GM12878 (cell line): ENCODE data around the gene RTN4. TPM values are rescaled to one million over a fixed set of nuclear protein-coding genes. Genes with fewer than 3 reads are reported as not detected.

Experiments used
- ATAC-seq: fragments of 200-7000 bp; cut with Tn5 transposase; 3 replicates; pipeline ENCODE4 v1.9.1; 2020; ENCODE audit warnings: mild to moderate bottlenecking, moderate library complexity
- BruUV-seq: library from RNA; stranded (reverse); fragments of 400-500 nt; replicated peaks from 2 replicates; lab custom pipeline; 2021; lab: Mats Ljungman, UMichigan
- CTCF ChIA-PET: fragments of 300-600 bp; sonication (Branson Sonifier 250); formaldehyde crosslinking; extraction: SDS; loops from one replicate; lab custom pipeline; 2021; ENCODE audit warnings: inconsistent platforms; lab: Yijun Ruan, JAX
- POLR2A ChIA-PET: fragments of 350-600 bp; formaldehyde crosslinking; extraction: SDS; loops from one replicate; lab custom pipeline; 2021; ENCODE audit warnings: inconsistent platforms; lab: Charles Lee
- RAD21 ChIA-PET: fragments of 300-600 bp; sonication (Branson Sonifier 250); formaldehyde crosslinking; loops from one replicate; lab custom pipeline; 2023; ENCODE audit warnings: antibody characterized with exemption; ENCODE audit not compliant: unreplicated experiment; lab: Charles Lee
- SMC1A ChIA-PET: fragments of 300-600 bp; sonication (Branson Sonifier 250); formaldehyde crosslinking; loops from one replicate; lab custom pipeline; 2023; ENCODE audit not compliant: unreplicated experiment, uncharacterized antibody; lab: Charles Lee
- DNase-seq: peaks from one replicate; pipeline ENCODE4 v3.0.0-alpha.2; 2011; ENCODE audit warnings: low read depth, low spot score
- FAIRE-seq: peaks from 3 replicates; lab custom pipeline; 2011; peaks lifted over from hg19 to GRCh38; lab: Jason Lieb, UNC
- H2AFZ ChIP-seq: 2 replicates; pipeline ENCODE4 v1.6.0; 2011; ENCODE audit warnings: low read depth, low read length, control low read depth; ENCODE audit not compliant: control insufficient read depth
- H3K27ac ChIP-seq: 2 replicates; pipeline ENCODE4 v1.5.1; 2011; ENCODE audit warnings: control low read depth; ENCODE audit not compliant: control insufficient read depth, insufficient read depth
- H3K27me3 ChIP-seq, 2 experiments: replicated peaks in 1 of 2; 2 replicates each; pipeline versions ENCODE4 v1.6.0 to v1.6.1; 2011; ENCODE audit warnings: low read length in 1 of 2; ENCODE audit not compliant: control insufficient read depth in 2 of 2, insufficient read depth in 2 of 2
- H3K36me3 ChIP-seq, 2 experiments: 2 replicates each; pipeline ENCODE4 v1.5.1; 2011; ENCODE audit warnings: low read length in 1 of 2; ENCODE audit not compliant: control insufficient read depth in 2 of 2, insufficient read depth in 2 of 2
- H3K4me1 ChIP-seq: 2 replicates; pipeline ENCODE4 v1.6.1; 2011; ENCODE audit warnings: mild to moderate bottlenecking, low read length, moderate library complexity, mixed read lengths; ENCODE audit not compliant: control insufficient read depth, insufficient read depth
- H3K4me2 ChIP-seq: 2 replicates; pipeline ENCODE4 v1.6.0; 2011; ENCODE audit warnings: control low read depth; ENCODE audit not compliant: control insufficient read depth, insufficient read depth
- H3K4me3 ChIP-seq: fragments of 200-600 bp; sonication (generic); 2 replicates; pipeline ENCODE4 v1.5.1; 2016
- H3K79me2 ChIP-seq: 2 replicates; pipeline ENCODE4 v1.6.0; 2011; ENCODE audit warnings: low read length; ENCODE audit not compliant: control insufficient read depth, insufficient read depth
- H3K9ac ChIP-seq: 2 replicates; pipeline ENCODE4 v1.8.0; 2011; ENCODE audit warnings: low read length, control low read depth, mixed read lengths; ENCODE audit not compliant: control insufficient read depth, insufficient read depth
- H3K9me3 ChIP-seq: replicated peaks from 3 replicates; pipeline ENCODE4 v1.5.1; 2011; ENCODE audit warnings: mild to moderate bottlenecking, low read length; ENCODE audit not compliant: control insufficient read depth, insufficient read depth
- H4K20me1 ChIP-seq: 2 replicates; pipeline ENCODE4 v1.6.0; 2011; ENCODE audit not compliant: control insufficient read depth, insufficient read depth
- CEBPZ ChIP-seq: fragments of 150-350 bp; IDR thresholded peaks from 2 replicates; pipeline ENCODE4 v1.6.1; 2016; ENCODE audit warnings: low read depth, low read length
- EGR1 ChIP-seq, 2 experiments: IDR thresholded peaks; 1 replicate in 1 of 2; 2 replicates in 1 of 2; pipeline ENCODE4 v1.6.1; 2011 to 2012; ENCODE audit warnings: low read depth in 2 of 2, low read length in 2 of 2, borderline replicate concordance in 1 of 2, mild to moderate bottlenecking in 1 of 2, moderate library complexity in 1 of 2
- IKZF2 ChIP-seq, 2 experiments: fragments of 450-650 bp; IDR thresholded peaks; 2 replicates each; pipeline ENCODE4 v1.6.1; 2017; ENCODE audit warnings: mild to moderate bottlenecking in 2 of 2, moderate library complexity in 2 of 2
- NBN ChIP-seq: fragments of 450-650 bp; IDR thresholded peaks from 2 replicates; pipeline ENCODE4 v1.6.1; 2016
- PKNOX1 ChIP-seq: fragments of 450-650 bp; IDR thresholded peaks from 2 replicates; pipeline ENCODE4 v1.6.1; 2016; ENCODE audit warnings: mild to moderate bottlenecking
- RCOR1 ChIP-seq: conservative IDR thresholded peaks from 2 replicates; pipeline ENCODE4 v1.6.1; 2012; ENCODE audit warnings: low read depth, low read length, improper control_type of control experiment
- SMAD5 ChIP-seq: IDR thresholded peaks from 2 replicates; pipeline ENCODE4 v1.6.1; 2016; ENCODE audit warnings: antibody characterized with exemption, low read depth
- ZNF24 ChIP-seq: fragments of 450-650 bp; IDR thresholded peaks from 2 replicates; pipeline ENCODE4 v1.6.1; 2017; ENCODE audit warnings: antibody characterized with exemption, mild to moderate bottlenecking
- ZNF592 ChIP-seq: fragments of 450-650 bp; IDR thresholded peaks from 2 replicates; pipeline ENCODE4 v1.6.1; 2017; ENCODE audit warnings: mild to moderate bottlenecking, moderate library complexity
- ZNF622 ChIP-seq: fragments of 450-650 bp; IDR thresholded peaks from 2 replicates; pipeline ENCODE4 v1.6.1; 2017; ENCODE audit warnings: mild to moderate bottlenecking, inconsistent platforms
- WGBS: methylation state at CpG from one replicate; pipeline ENCODE4 v1.1.6; 2016; ENCODE audit warnings: low lambda C conversion rate; ENCODE audit not compliant: insufficient replicate concordance, insufficient coverage; ENCODE audit errors: missing lambda C conversion rate; 5-methylcytosine and 5-hydroxymethylcytosine counted together
- in situ Hi-C: fragments of 300-500 bp; cut with MboI; formaldehyde crosslinking; loops from 9 replicates; pipeline ENCODE4 v1.14.3; 2018; ENCODE audit warnings: mixed read lengths
- intact Hi-C: fragments of 100-400 bp; cut with micrococcal nuclease; formaldehyde crosslinking; loops from one replicate; pipeline ENCODE4 v1.14.2; 2022; ENCODE audit not compliant: unreplicated experiment
- polyA plus RNA-seq, 11 experiments: library from polyadenylated mRNA; depleted of rRNA in 4 of 11; unstranded in 6 of 11; stranded (reverse) in 5 of 11; fragments of >200 nt; fragmentation: Nextera tagmentation in 4 of 11; fragmentation: Illumina TruSeq in 1 of 11; extraction: Ambion mirVana in 4 of 11; extraction: Trizol in 1 of 11; gene quantifications; 1 replicate in 1 of 11; 2 replicates in 10 of 11; pipeline versions ENCODE4 v1.2.1 to v1.2.3, GENCODE V29; 2011 to 2016; ENCODE audit warnings: inconsistent platforms in 2 of 11, missing spikeins in 2 of 11, low read depth in 1 of 11
- total RNA-seq, 4 experiments: library from RNA; depleted of rRNA in 3 of 4; stranded (reverse); fragments of >200 nt in 3 of 4; fragmentation: Illumina TruSeq in 1 of 4; extraction: Trizol in 1 of 4; gene quantifications; 2 replicates each; pipeline versions ENCODE4 v1.2.1 to v1.2.3, GENCODE V29; 2013 to 2021

Gene RTN4
- total and polyA plus RNA-seq, 10 of the 15 experiments (the other 5 are each of a cell fraction or from before 2014, with no cell fraction given) = 56.0 to 133 (median 83.3) TPM

- H3K4me1 ChIP-seq = no peaks in the 10 kb centered on the region
- no TSS peak for BruUV-seq
- H3K27me3 ChIP-seq = no peaks in the 10 kb centered on the region
- POLR2A ChIA-PET = no interaction called here
- CTCF ChIA-PET = interaction anchor here (1.3 kb wide), 1 partner anchor 74 kb away, joined by 3 read pairs; no protein-coding TSS in a partner anchor
- no peak overlapping the region for H3K4me2 ChIP-seq
- SMC1A ChIA-PET = interaction anchor here (1.8 kb wide), 1 partner anchor 15 kb away, joined by 4 read pairs; no protein-coding TSS in a partner anchor
- RAD21 ChIA-PET = no interaction called here
- FAIRE-seq (no peak), DNase-seq (no peak), ATAC-seq (no peak)
- no peak overlapping the region for H3K9ac ChIP-seq
- TF ChIP-seq CEBPZ (no peak), PKNOX1 (no peak), ZNF24 (no peak), IKZF2 (IDR thresholded peaks at IDR 0.05) (no peak), ZNF622 (no peak), RCOR1 (no peak), SMAD5 (no peak), EGR1 (IDR thresholded peaks at IDR 0.05; ENCODE audit: borderline replicate concordance in 1 of 2, low read depth in 2 of 2, low read length in 2 of 2) (no peak), ZNF592 (no peak), NBN (no peak)
- no peak overlapping the region for H3K27ac ChIP-seq
- no peak overlapping the region for H3K4me3 ChIP-seq
- H3K36me3 ChIP-seq = no peaks in the 10 kb centered on the region
- no peaks in the 10 kb centered on the region for H3K79me2 ChIP-seq
- no peaks in the 10 kb centered on the region for H3K9me3 ChIP-seq
- in situ Hi-C loops (no loop called here), intact Hi-C loops (no loop called here)
- no peaks in the 10 kb centered on the region for H4K20me1 ChIP-seq
- H2AFZ ChIP-seq = no peak overlapping the region
- 67% methylated on average over 4 of the region's 4 CpGs for WGBS
Measured at GRCh38 chr2:55093381-55093780, 43.1 kb upstream of the RTN4 start.
